Vagina (tissue), 2 donors: ENCODE data around the gene VOPP1. TPM values are rescaled to one million over a fixed set of nuclear protein-coding genes. Genes with fewer than 3 reads are reported as not detected.

ENCODE experiments used
- DNase-seq, 2 donors: peaks; one replicate each; pipeline ENCODE4 v3.0.0-alpha.2; 2017; ENCODE audit errors: extremely low spot score in 2 of 2
- H3K27ac ChIP-seq: fragments of 200-600 bp; sonication (generic); one replicate; pipeline ENCODE4 v1.5.1; 2019
- H3K27me3 ChIP-seq: fragments of 200-600 bp; sonication (generic); one replicate; pipeline ENCODE4 v1.5.1; 2019
- H3K36me3 ChIP-seq, 2 donors: fragments of 200-600 bp; sonication (generic); one replicate each; pipeline ENCODE4 v1.5.1; 2017 to 2019
- H3K4me1 ChIP-seq: fragments of 200-600 bp; sonication (generic); one replicate; pipeline ENCODE4 v1.5.1; 2019
- H3K4me3 ChIP-seq, 2 donors: fragments of 200-600 bp; sonication (generic); 1 replicate in 1 of 2; 2 replicates in 1 of 2; pipeline ENCODE4 v1.5.1; 2016 to 2019
- H3K9me3 ChIP-seq: fragments of 200-600 bp; sonication (generic); one replicate; pipeline ENCODE4 v1.5.1; 2019
- POLR2A ChIP-seq, 2 donors: fragments of 450-650 bp; IDR thresholded peaks; one replicate each; pipeline ENCODE4 v1.6.1; 2017; ENCODE audit warnings: antibody characterized with exemption in 2 of 2, mild to moderate bottlenecking in 2 of 2, moderate library complexity in 2 of 2
- POLR2AphosphoS5 ChIP-seq, 2 donors: sonication (generic); formaldehyde crosslinking; IDR thresholded peaks; one replicate each; pipeline ENCODE4 v1.9.0; 2017; ENCODE audit warnings: antibody characterized with exemption in 2 of 2, mild to moderate bottlenecking in 2 of 2, low read depth in 1 of 2; ENCODE audit not compliant: insufficient read depth in 1 of 2
- intact Hi-C: fragments of 100-400 bp; cut with DNase I; formaldehyde crosslinking; loops from one replicate; pipeline ENCODE4 v1.15.1; 2023
- total RNA-seq: library from RNA; depleted of rRNA; stranded (reverse); fragments of >200 nt; gene quantifications from one replicate; pipeline ENCODE4 v1.2.3, GENCODE V29; 2016
- TF ChIP-seq, protein P1 (sequence below), 3 experiments: fragments of 450-650 bp in 2 of 3; fragments of 200-600 bp in 1 of 3; sonication (generic) in 1 of 3; IDR thresholded peaks; one replicate each; pipeline ENCODE4 v1.5.1; 2017 to 2019; ENCODE audit warnings: antibody characterized with exemption in 3 of 3, mild to moderate bottlenecking in 2 of 3, moderate library complexity in 2 of 3

Gene VOPP1
- total RNA-seq, 1 donor from 2014 or later: 26.3 TPM

- H3K27ac ChIP-seq: no peak overlapping the region
- no peak for DNase-seq
- H3K36me3 ChIP-seq: peaks cover 0 to 11% of the 10 kb centered on the region in 2 donors
- intact Hi-C loops: no loop called here
- no peak overlapping the region for H3K4me3 ChIP-seq
- TF ChIP-seq POLR2AphosphoS5 (IDR thresholded peaks at IDR 0.05; ENCODE audit: insufficient read depth in 1 of 2, low read depth in 1 of 2): no peak
- TF ChIP-seq, protein P1, sequence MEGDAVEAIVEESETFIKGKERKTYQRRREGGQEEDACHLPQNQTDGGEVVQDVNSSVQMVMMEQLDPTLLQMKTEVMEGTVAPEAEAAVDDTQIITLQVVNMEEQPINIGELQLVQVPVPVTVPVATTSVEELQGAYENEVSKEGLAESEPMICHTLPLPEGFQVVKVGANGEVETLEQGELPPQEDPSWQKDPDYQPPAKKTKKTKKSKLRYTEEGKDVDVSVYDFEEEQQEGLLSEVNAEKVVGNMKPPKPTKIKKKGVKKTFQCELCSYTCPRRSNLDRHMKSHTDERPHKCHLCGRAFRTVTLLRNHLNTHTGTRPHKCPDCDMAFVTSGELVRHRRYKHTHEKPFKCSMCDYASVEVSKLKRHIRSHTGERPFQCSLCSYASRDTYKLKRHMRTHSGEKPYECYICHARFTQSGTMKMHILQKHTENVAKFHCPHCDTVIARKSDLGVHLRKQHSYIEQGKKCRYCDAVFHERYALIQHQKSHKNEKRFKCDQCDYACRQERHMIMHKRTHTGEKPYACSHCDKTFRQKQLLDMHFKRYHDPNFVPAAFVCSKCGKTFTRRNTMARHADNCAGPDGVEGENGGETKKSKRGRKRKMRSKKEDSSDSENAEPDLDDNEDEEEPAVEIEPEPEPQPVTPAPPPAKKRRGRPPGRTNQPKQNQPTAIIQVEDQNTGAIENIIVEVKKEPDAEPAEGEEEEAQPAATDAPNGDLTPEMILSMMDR (IDR thresholded peaks at IDR 0.05): no peak
- TF ChIP-seq POLR2A (IDR thresholded peaks at IDR 0.05): no peak
- H3K4me1 ChIP-seq: peaks cover 5% of the 10 kb centered on the region
- H3K27me3 ChIP-seq: no peaks in the 10 kb centered on the region
- H3K9me3 ChIP-seq: no peaks in the 10 kb centered on the region
Observed at GRCh38 chr7:55515569-55516279, 56.6 kb downstream of the VOPP1 start.

GRCh38 chr7:55514546-55515265 lies 57.6 kb downstream of the VOPP1 start:
- H3K9me3 ChIP-seq: no peaks in the 10 kb centered on the region
- H3K27me3 ChIP-seq: no peaks in the 10 kb centered on the region
- H3K4me1 ChIP-seq: peaks cover 8% of the 10 kb centered on the region
- H3K27ac ChIP-seq: no peak overlapping the region
- H3K4me3 ChIP-seq: no peak overlapping the region
- TF ChIP-seq POLR2AphosphoS5 (IDR thresholded peaks at IDR 0.05; ENCODE audit: insufficient read depth in 1 of 2, low read depth in 1 of 2) (no peak), POLR2A (IDR thresholded peaks at IDR 0.05) (no peak)
- TF ChIP-seq, protein P1 (IDR thresholded peaks at IDR 0.05): no peak
- peaks cover 0 to 11% of the 10 kb centered on the region in 2 donors for H3K36me3 ChIP-seq
- no peak for DNase-seq
- intact Hi-C loops: no loop called here

GRCh38 chr7:55513868-55514267 lies 58.4 kb downstream of the VOPP1 start:
- Histone ChIP-seq H3K4me1 (peaks cover 8% of the 10 kb centered on the region), H3K27me3 (no peaks in the 10 kb centered on the region), H3K4me3 (no peak overlapping the region), H3K36me3 (peaks cover 0 to 11% of the 10 kb centered on the region in 2 donors), H3K9me3 (no peaks in the 10 kb centered on the region), H3K27ac (no peak overlapping the region)
- DNase-seq: no peak
- TF ChIP-seq POLR2AphosphoS5 (IDR thresholded peaks at IDR 0.05; ENCODE audit: insufficient read depth in 1 of 2, low read depth in 1 of 2) (no peak), POLR2A (IDR thresholded peaks at IDR 0.05) (no peak)
- TF ChIP-seq, protein P1 (IDR thresholded peaks at IDR 0.05): no peak
- intact Hi-C loops: no loop called here

DNA sequence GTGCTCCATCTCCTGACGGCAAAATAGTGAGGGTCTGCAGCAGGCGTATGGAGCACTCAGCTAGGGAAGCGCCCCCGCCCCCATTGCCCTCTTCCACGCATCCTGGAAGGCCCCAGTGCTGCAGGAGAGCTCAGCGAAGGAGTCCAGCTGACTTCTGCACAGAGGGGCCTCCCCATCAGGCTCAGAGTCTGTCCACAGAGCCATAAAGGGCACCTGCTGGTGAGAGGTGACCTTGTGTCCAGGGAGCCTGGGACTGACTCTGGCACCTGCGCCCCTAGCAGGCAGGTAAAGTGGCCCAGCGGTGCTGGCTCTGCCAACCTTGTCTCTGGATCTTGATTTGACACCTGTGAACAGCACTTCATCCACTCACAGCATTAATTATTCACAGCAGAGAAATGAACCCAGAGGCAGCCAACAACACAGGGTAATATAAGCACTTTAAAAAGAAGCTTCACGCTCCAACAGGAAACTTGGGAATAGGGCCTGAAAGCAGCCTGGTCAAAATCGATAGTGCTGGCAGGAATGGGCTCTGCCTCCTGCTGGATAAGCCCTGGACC lies 59.6 kb downstream of the VOPP1 start:
- intact Hi-C loops: no loop called here
- Histone ChIP-seq H3K4me1 (peaks cover 8% of the 10 kb centered on the region), H3K4me3 (no peak overlapping the region), H3K9me3 (no peaks in the 10 kb centered on the region), H3K27me3 (no peaks in the 10 kb centered on the region), H3K36me3 (peaks cover 0 to 11% of the 10 kb centered on the region in 2 donors), H3K27ac (no peak overlapping the region)
- TF ChIP-seq, protein P1 (IDR thresholded peaks at IDR 0.05): no peak
- no peak for TF ChIP-seq POLR2A (IDR thresholded peaks at IDR 0.05)
- no peak for DNase-seq
